GM18520 (cell line): ENCODE results near the gene SPATA32.

ENCODE experiments used
- ATAC-seq: cut with Tn5 transposase; IDR thresholded peaks from one replicate; pipeline ENCODE4 v1.9.1; 2021; ENCODE audit not compliant: unreplicated experiment

The SPATA32 gene

DNA sequence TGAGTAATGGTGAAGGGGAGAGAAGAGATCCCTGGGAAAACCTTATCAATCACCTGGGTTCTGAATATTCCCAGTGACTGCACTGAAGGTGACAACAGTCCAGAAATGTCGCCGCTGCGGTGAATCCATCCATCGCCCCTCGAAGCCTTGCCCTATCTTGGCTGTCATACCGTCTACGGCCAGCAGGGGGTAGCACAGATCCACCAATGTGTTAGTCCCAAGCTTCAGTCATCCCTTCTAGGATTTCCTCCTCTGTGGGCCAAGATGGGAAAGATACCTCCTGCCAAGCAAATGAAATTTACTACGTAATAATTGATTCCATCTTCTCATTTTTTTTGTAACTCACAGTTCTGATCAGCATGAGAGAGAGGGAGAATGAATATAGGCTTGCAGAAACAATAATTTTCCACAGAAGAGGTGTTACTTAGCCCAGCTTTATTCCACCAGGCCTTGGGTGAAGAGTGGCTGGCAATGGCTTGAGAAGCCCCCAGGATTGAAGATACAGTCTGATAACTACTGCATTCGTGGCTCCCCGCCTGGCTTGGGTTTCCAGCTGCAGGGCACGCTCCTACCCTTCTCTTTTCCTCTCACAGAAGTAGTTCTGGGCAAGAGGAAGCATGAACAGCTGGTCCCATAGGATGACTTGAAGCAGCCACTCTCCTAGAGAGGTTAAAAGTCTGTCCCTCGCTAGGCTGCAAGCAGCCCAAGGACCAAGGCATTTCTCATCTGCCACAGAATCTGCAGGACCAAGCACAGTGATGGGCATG lies 42.8 kb downstream of the SPATA32 start:
- ATAC-seq, result no peak
